BJ (cell line): ENCODE results near the gene MBTPS2. TPM values are rescaled to one million over a fixed set of nuclear protein-coding genes. Genes with fewer than 3 reads are reported as not detected.

Experiments used
- CTCF ChIA-PET: fragments of 350-600 bp; formaldehyde crosslinking; extraction: SDS; loops from one replicate; lab custom pipeline; 2021; ENCODE audit warnings: antibody characterized with exemption, inconsistent platforms; lab: Yijun Ruan, JAX
- POLR2A ChIA-PET: fragments of 300-600 bp; sonication (Branson Sonifier 250); formaldehyde crosslinking; extraction: SDS; loops from one replicate; lab custom pipeline; 2021; ENCODE audit warnings: antibody characterized with exemption; lab: Charles Lee
- DNase-seq: peaks from one replicate; pipeline ENCODE4 v3.0.0-alpha.2; 2011; ENCODE audit warnings: low read depth
- H3K27me3 ChIP-seq: 2 replicates; pipeline ENCODE4 v1.6.0; 2011; ENCODE audit warnings: low read length; ENCODE audit not compliant: control insufficient read depth, insufficient read depth
- H3K36me3 ChIP-seq: 2 replicates; pipeline ENCODE4 v1.5.1; 2011; ENCODE audit warnings: low read length; ENCODE audit not compliant: control insufficient read depth, insufficient read depth
- H3K4me3 ChIP-seq: 2 replicates; pipeline ENCODE4 v1.5.1; 2011; ENCODE audit warnings: low read depth, mild to moderate bottlenecking, control low read depth, low read length
- CTCF ChIP-seq: IDR thresholded peaks from 2 replicates; pipeline ENCODE4 v1.5.1; 2011; ENCODE audit warnings: low read depth, mild to moderate bottlenecking, control low read depth, inconsistent platforms, low read length, moderate library complexity; ENCODE audit not compliant: insufficient read depth
- polyA plus RNA-seq: library from polyadenylated mRNA; depleted of rRNA; stranded (reverse); fragments of >200 nt; gene quantifications from 2 replicates; pipeline ENCODE4 v1.2.3, GENCODE V29; 2011

The MBTPS2 gene
- polyA plus RNA-seq, 1 experiment: 14.6 TPM

- TF ChIP-seq CTCF: no peak
- H3K36me3 ChIP-seq: peaks cover 3% of the 10 kb centered on the region; the same call in 1 of the 2 replicates
- POLR2A ChIA-PET: no interaction called here
Observed at GRCh38 chrX:21855937-21856415, 16.6 kb downstream of the MBTPS2 start, which contains the start of gene YY2. TSS of gene YY2 (plus strand) at chrX:21855987. CDS start at chrX:21856485, 498 bp downstream.

GRCh38 chrX:21856504-21856903 lies 17.1 kb downstream of the MBTPS2 start:
- CTCF ChIA-PET: no interaction called here
- no peaks in the 10 kb centered on the region for H3K27me3 ChIP-seq
- DNase-seq: no peak
- POLR2A ChIA-PET: no interaction called here
- peaks cover 3% of the 10 kb centered on the region; the same call in 1 of the 2 replicates for H3K36me3 ChIP-seq
- no peak overlapping the region for H3K4me3 ChIP-seq
- no peak for TF ChIP-seq CTCF

More at GRCh38 chrX:21855937-21856415, 16.6 kb downstream of the MBTPS2 start, which contains the start of gene YY2:
- Histone ChIP-seq H3K4me3 (no peak within 1 kb of the TSS), H3K27me3 (no peaks in the 10 kb centered on the region)
- CTCF ChIA-PET: no interaction called here
- DNase-seq: no peak

DNA sequence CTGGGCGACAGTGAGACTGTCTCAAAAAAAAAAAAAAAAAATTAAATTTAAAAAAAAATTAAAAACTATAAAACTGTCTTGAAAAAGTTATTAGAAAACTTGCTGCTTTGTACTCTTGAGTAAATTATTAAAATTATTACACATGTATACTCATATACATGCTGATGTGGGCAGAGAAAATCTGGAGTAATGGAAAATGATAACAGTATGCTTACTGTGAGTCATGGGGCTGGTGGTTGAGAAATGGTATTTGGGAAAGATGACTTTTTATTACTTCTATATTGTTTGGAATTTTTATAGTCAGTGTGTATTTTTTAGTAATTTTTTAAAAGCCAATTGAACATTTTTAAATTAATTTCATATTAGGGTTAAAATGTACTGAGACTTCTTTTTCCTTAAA lies 23.8 kb downstream of the MBTPS2 start:
- Histone ChIP-seq H3K4me3 (no peak overlapping the region), H3K36me3 (no peaks in the 10 kb centered on the region; the same call in 1 of the 2 replicates), H3K27me3 (no peaks in the 10 kb centered on the region)
- CTCF ChIA-PET: interaction anchor here (0.7 to 1.6 kb wide), 2 partner anchors 118 to 696 kb away, joined by 3 to 4 read pairs; no protein-coding TSS in a partner anchor
- DNase-seq: no peak
- no peak for TF ChIP-seq CTCF
- POLR2A ChIA-PET: no interaction called here

- Histone ChIP-seq H3K36me3 (no peaks in the 10 kb centered on the region), H3K4me3 (no peak overlapping the region), H3K27me3 (no peaks in the 10 kb centered on the region)
- DNase-seq: no peak
- TF ChIP-seq CTCF: no peak
- POLR2A ChIA-PET: no interaction called here
- CTCF ChIA-PET: no interaction called here
Observed at GRCh38 chrX:21865436-21865835, 26.0 kb downstream of the MBTPS2 start.

- TF ChIP-seq CTCF: no peak
- POLR2A ChIA-PET: no interaction called here
- Histone ChIP-seq H3K4me3 (no peak overlapping the region), H3K27me3 (no peaks in the 10 kb centered on the region), H3K36me3 (no peaks in the 10 kb centered on the region)
- CTCF ChIA-PET: no interaction called here
- no peak for DNase-seq
Observed at GRCh38 chrX:21870494-21870893, 31.1 kb downstream of the MBTPS2 start.
